Hepatocyte (in vitro differentiated cells): ENCODE results near the gene FAM3D. TPM values are rescaled to one million over a fixed set of nuclear protein-coding genes. Genes with fewer than 3 reads are reported as not detected.

Experiments used
- DNase-seq: peaks from one replicate; pipeline ENCODE4 v3.0.0-alpha.2; 2016; ENCODE audit warnings: low spot score
- H2AFZ ChIP-seq: fragments of 200-600 bp; sonication (generic); 2 replicates; pipeline ENCODE4 v1.6.0; 2016; ENCODE audit warnings: antibody characterized with exemption, mild to moderate bottlenecking
- H3K27ac ChIP-seq: fragments of 200-600 bp; sonication (generic); 2 replicates; pipeline ENCODE4 v1.5.1; 2016; ENCODE audit warnings: mild to moderate bottlenecking
- H3K27me3 ChIP-seq: fragments of 200-600 bp; sonication (generic); 2 replicates; pipeline ENCODE4 v1.6.1; 2016
- H3K36me3 ChIP-seq: fragments of 200-600 bp; sonication (generic); replicated peaks from 2 replicates; pipeline ENCODE4 v1.5.1; 2016; ENCODE audit warnings: low read depth; ENCODE audit not compliant: insufficient read depth
- H3K4me1 ChIP-seq: fragments of 200-600 bp; sonication (generic); 2 replicates; pipeline ENCODE4 v1.5.1; 2016; ENCODE audit warnings: mild to moderate bottlenecking, moderate library complexity; ENCODE audit not compliant: insufficient read depth
- H3K4me2 ChIP-seq: fragments of 200-600 bp; sonication (generic); 2 replicates; pipeline ENCODE4 v1.6.0; 2016
- H3K4me3 ChIP-seq: fragments of 200-600 bp; sonication (generic); 2 replicates; pipeline ENCODE4 v1.5.1; 2016; ENCODE audit warnings: mild to moderate bottlenecking
- H3K79me2 ChIP-seq: fragments of 200-600 bp; sonication (generic); 2 replicates; pipeline ENCODE4 v1.6.0; 2017; ENCODE audit warnings: mild to moderate bottlenecking
- H3K9me2 ChIP-seq: fragments of 200-600 bp; sonication (generic); replicated peaks from 2 replicates; pipeline ENCODE4 v1.6.0; 2017; ENCODE audit warnings: mild to moderate bottlenecking; ENCODE audit not compliant: insufficient read depth
- H3K9me3 ChIP-seq: fragments of 200-600 bp; sonication (generic); 2 replicates; pipeline ENCODE4 v1.5.1; 2016; ENCODE audit warnings: low read depth, mild to moderate bottlenecking
- H4K20me1 ChIP-seq: fragments of 200-600 bp; sonication (generic); 2 replicates; pipeline ENCODE4 v1.6.0; 2016; ENCODE audit warnings: mild to moderate bottlenecking; ENCODE audit not compliant: insufficient read depth, poor library complexity, severe bottlenecking
- EZH2 ChIP-seq: fragments of 200-600 bp; sonication (generic); IDR thresholded peaks from 2 replicates; pipeline ENCODE4 v1.6.1; 2016; ENCODE audit warnings: antibody characterized with exemption, mild to moderate bottlenecking, borderline replicate concordance
- EZH2phosphoT487 ChIP-seq: fragments of 200-600 bp; sonication (generic); IDR thresholded peaks from one replicate; pipeline ENCODE4 v1.6.1; 2018; ENCODE audit warnings: antibody characterized with exemption, mild to moderate bottlenecking, low read depth, moderate library complexity; ENCODE audit not compliant: unreplicated experiment, severe bottlenecking
- WGBS: methylation state at CpG from one replicate; pipeline ENCODE4 v1.1.6; 2016; ENCODE audit warnings: low lambda C conversion rate; ENCODE audit errors: missing lambda C conversion rate; 5-methylcytosine and 5-hydroxymethylcytosine counted together
- polyA plus RNA-seq: library from polyadenylated mRNA; unstranded; fragments of >200 nt; fragmentation: Nextera tagmentation; extraction: Ambion mirVana; gene quantifications from 2 replicates; pipeline ENCODE4 v1.2.1, GENCODE V29; 2016
- total RNA-seq: library from RNA; depleted of rRNA; stranded (reverse); fragments of >200 nt; gene quantifications from 2 replicates; pipeline ENCODE4 v1.2.3, GENCODE V29; 2014
- TF ChIP-seq, protein P1 (sequence below): fragments of 200-600 bp; sonication (generic); IDR thresholded peaks from 2 replicates; pipeline ENCODE4 v1.5.1; 2016; ENCODE audit warnings: antibody characterized with exemption, mild to moderate bottlenecking; ENCODE audit not compliant: poor library complexity

Gene FAM3D
- total and polyA plus RNA-seq, 2 experiments from 2014 or later: 4.3 to 4.5 TPM

DNA sequence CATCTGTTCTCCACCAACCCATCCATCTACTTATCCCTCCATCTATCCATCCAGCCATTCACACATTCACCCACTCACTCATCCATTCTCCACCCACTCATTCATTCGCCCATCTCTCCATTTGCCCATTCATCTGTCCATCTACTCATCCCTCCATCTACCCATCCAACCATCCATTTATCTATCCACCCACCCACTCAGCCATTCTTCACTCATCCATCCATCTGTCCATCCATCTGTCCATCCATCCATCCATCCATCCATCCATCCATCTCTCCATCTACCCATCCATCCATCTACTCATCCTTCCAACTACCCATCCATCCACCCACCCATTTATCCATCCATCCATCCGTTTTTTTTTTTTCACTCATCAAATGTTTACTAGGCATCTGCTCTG is 13.9 kb downstream of the FAM3D start:
- H3K4me3 ChIP-seq: no peak overlapping the region
- H3K27ac ChIP-seq: no peak overlapping the region
- H2AFZ ChIP-seq: no peak overlapping the region
- H3K27me3 ChIP-seq: no peaks in the 10 kb centered on the region
- no peak for DNase-seq
- 46% methylated on average over 2 of the region's 2 CpGs for WGBS
- TF ChIP-seq, protein P1, sequence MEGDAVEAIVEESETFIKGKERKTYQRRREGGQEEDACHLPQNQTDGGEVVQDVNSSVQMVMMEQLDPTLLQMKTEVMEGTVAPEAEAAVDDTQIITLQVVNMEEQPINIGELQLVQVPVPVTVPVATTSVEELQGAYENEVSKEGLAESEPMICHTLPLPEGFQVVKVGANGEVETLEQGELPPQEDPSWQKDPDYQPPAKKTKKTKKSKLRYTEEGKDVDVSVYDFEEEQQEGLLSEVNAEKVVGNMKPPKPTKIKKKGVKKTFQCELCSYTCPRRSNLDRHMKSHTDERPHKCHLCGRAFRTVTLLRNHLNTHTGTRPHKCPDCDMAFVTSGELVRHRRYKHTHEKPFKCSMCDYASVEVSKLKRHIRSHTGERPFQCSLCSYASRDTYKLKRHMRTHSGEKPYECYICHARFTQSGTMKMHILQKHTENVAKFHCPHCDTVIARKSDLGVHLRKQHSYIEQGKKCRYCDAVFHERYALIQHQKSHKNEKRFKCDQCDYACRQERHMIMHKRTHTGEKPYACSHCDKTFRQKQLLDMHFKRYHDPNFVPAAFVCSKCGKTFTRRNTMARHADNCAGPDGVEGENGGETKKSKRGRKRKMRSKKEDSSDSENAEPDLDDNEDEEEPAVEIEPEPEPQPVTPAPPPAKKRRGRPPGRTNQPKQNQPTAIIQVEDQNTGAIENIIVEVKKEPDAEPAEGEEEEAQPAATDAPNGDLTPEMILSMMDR: no peak
- no peak for TF ChIP-seq EZH2phosphoT487
- TF ChIP-seq EZH2: no peak
- no peaks in the 10 kb centered on the region for H3K9me3 ChIP-seq
- peaks cover under 1% of the 10 kb centered on the region for H3K4me1 ChIP-seq
- no peaks in the 10 kb centered on the region for H3K36me3 ChIP-seq
- no peaks in the 10 kb centered on the region for H4K20me1 ChIP-seq
- H3K9me2 ChIP-seq: no peaks in the 10 kb centered on the region
- H3K79me2 ChIP-seq: no peaks in the 10 kb centered on the region
- no peak overlapping the region for H3K4me2 ChIP-seq

DNA sequence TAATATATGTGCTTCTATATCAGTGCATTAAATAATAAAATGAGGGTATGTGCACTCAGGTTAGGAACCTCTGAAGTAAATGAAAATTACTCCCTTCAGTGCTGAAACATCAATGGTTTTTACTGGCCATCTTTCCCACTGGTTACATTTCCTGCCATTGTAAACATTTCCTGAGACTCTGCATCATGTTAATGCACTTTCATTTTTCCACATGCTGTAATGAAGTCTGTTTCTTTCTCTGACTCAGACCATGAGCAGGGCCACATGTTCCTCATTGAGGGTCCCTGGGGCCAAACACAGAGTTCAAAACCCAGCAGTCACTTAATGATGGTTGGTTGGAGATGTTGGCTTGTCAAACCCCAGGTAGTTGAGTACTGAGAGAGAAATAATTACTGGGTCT is 15.3 kb downstream of the FAM3D start:
- Histone ChIP-seq H3K4me1 (peaks cover 8% of the 10 kb centered on the region), H3K27ac (no peak overlapping the region), H3K36me3 (no peaks in the 10 kb centered on the region), H3K4me3 (no peak overlapping the region), H3K9me2 (no peaks in the 10 kb centered on the region), H3K79me2 (no peaks in the 10 kb centered on the region), H4K20me1 (no peaks in the 10 kb centered on the region), H2AFZ (no peak overlapping the region), H3K27me3 (no peaks in the 10 kb centered on the region), H3K4me2 (no peak overlapping the region), H3K9me3 (no peaks in the 10 kb centered on the region)
- DNase-seq: no peak
- no peak for TF ChIP-seq EZH2
- TF ChIP-seq EZH2phosphoT487: no peak
- TF ChIP-seq, protein P1: no peak

DNA sequence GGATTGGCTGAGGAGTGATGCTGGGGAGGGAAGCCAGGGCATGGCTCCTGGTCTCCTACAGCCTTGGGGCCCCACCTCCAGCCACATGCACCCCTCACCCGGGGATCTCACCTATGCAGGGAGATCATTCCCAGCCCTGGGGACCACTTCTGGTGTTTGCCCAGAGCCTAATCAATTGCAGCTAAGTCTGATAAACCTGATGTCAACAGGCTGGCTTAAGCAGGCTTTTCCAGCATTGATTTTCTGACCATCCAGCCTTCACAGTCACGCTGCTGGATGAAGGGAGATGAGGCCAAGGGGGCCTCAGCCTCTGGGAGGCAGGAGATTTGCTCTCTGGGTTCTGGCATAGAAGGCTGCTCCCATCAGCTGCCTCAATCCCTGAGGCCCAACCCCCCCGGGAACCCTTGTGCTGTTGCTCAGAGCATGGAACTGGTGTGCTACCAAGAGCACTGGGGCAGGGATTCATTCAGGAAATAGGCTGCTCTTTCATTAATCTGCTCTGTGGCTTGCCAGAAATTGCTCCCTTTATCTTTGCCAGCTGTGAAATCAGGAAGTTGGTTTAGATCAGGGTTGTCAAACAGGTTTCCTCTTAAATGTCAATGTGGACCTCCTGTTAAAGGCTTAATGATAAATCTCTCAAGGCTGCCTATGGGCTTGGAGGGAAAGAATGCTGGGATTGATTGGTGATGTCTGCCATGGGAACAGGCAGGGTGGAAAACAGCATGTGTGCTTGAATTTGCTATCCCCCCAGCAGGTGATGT is 19.0 kb downstream of the FAM3D start:
- Histone ChIP-seq H3K4me2 (no peak overlapping the region), H2AFZ (no peak overlapping the region), H3K9me2 (no peaks in the 10 kb centered on the region), H3K27me3 (no peaks in the 10 kb centered on the region), H3K27ac (no peak overlapping the region), H3K4me3 (no peak overlapping the region), H4K20me1 (no peaks in the 10 kb centered on the region), H3K36me3 (no peaks in the 10 kb centered on the region), H3K4me1 (peaks cover 8% of the 10 kb centered on the region), H3K9me3 (no peaks in the 10 kb centered on the region), H3K79me2 (no peaks in the 10 kb centered on the region)
- no peak for DNase-seq
- 60% methylated on average over 3 of the region's 3 CpGs for WGBS
- TF ChIP-seq EZH2phosphoT487: no peak
- TF ChIP-seq, protein P1: no peak
